ENCODE data around the gene FAM193A. TPM values are rescaled to one million over a fixed set of nuclear protein-coding genes. Genes with fewer than 3 reads are reported as not detected.
A peak's percentile ranks its signal among the peaks of the same experiment; 100 is the strongest.

Gene FAM193A
- total and polyA plus RNA-seq, 12 donors, result 7.5 to 20.6 (median 15.9) TPM

- DNase-seq (no peak), ATAC-seq (no peak)
- TF ChIP-seq, protein P1, sequence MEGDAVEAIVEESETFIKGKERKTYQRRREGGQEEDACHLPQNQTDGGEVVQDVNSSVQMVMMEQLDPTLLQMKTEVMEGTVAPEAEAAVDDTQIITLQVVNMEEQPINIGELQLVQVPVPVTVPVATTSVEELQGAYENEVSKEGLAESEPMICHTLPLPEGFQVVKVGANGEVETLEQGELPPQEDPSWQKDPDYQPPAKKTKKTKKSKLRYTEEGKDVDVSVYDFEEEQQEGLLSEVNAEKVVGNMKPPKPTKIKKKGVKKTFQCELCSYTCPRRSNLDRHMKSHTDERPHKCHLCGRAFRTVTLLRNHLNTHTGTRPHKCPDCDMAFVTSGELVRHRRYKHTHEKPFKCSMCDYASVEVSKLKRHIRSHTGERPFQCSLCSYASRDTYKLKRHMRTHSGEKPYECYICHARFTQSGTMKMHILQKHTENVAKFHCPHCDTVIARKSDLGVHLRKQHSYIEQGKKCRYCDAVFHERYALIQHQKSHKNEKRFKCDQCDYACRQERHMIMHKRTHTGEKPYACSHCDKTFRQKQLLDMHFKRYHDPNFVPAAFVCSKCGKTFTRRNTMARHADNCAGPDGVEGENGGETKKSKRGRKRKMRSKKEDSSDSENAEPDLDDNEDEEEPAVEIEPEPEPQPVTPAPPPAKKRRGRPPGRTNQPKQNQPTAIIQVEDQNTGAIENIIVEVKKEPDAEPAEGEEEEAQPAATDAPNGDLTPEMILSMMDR (IDR thresholded peaks at IDR 0.05), result no peak
- Histone ChIP-seq H3K4me1 (peaks cover 0 to 24% (median 13%) of the 10 kb centered on the region in 9 donors), H3K9me3 (no peaks in the 10 kb centered on the region), H3K36me3 (peaks cover 0 to 87% (median 47%) of the 10 kb centered on the region in 9 donors), H3K27ac (peak overlapping the region in 1 of 10 donors; percentile 10), H3K27me3 (no peaks in the 10 kb centered on the region), H3K4me3 (no peak overlapping the region)
- 90% methylated on average over 4 of the region's 4 CpGs for WGBS, 2 donors
- intact Hi-C loops (cut with DNase I), result no loop called here
Measured at GRCh38 chr4:2662598-2662997, 126.2 kb downstream of the FAM193A start.

- Histone ChIP-seq H3K36me3 (peaks cover 0 to 85% (median 43%) of the 10 kb centered on the region in 9 donors), H3K4me1 (peaks cover 0 to 29% (median 13%) of the 10 kb centered on the region in 9 donors), H3K27ac (peak overlapping the region in 1 of 10 donors; percentile 52), H3K9me3 (no peaks in the 10 kb centered on the region), H3K4me3 (no peak overlapping the region), H3K27me3 (no peaks in the 10 kb centered on the region)
- TF ChIP-seq, protein P1 (IDR thresholded peaks at IDR 0.05), result no peak
- ATAC-seq, result no peak
- WGBS, 2 donors, result 88 to 97% methylated on average over 2 of the region's 2 CpGs
- no peak for DNase-seq
- intact Hi-C loops (cut with DNase I), result no loop called here
Measured at GRCh38 chr4:2663275-2663674, 126.8 kb downstream of the FAM193A start.

DNA sequence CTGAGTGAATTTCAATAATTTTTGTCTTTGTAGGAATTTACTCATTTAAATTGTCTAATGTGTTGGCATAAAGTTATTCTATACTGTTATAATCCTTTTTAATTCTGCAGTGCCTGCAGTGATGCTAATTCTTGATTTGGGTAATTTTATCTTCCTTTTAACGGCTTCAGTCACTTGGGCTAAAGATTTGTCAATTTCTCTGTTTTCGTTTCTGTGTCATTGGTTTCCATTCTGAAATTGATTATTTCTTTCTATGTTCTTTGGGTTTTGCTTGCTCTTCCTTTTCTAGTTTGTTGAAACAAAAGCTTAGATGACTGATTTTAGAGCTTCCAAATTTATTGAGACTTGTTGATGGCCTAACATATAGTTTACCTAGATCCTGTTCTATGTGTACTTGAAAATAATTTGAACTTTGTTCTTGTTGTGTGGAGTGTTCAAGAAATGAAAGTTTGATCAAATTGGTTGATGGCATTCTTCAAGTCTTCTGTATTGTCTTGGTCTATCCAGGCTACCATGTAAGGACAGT is 130.3 kb downstream of the FAM193A start:
- Histone ChIP-seq H3K9me3 (no peaks in the 10 kb centered on the region), H3K27me3 (no peaks in the 10 kb centered on the region), H3K36me3 (peaks cover 0 to 84% (median 45%) of the 10 kb centered on the region in 9 donors), H3K4me3 (no peak overlapping the region), H3K27ac (peak overlapping the region in 1 of 10 donors; percentile 4), H3K4me1 (peaks cover 0 to 19% (median 7%) of the 10 kb centered on the region in 9 donors)
- WGBS, 2 donors, result 94 to 95% methylated on average over 2 of the region's 2 CpGs
- ATAC-seq (no peak), DNase-seq (no peak)
- intact Hi-C loops (cut with DNase I), result no loop called here
- TF ChIP-seq, protein P1 (IDR thresholded peaks at IDR 0.05), result no peak

DNA sequence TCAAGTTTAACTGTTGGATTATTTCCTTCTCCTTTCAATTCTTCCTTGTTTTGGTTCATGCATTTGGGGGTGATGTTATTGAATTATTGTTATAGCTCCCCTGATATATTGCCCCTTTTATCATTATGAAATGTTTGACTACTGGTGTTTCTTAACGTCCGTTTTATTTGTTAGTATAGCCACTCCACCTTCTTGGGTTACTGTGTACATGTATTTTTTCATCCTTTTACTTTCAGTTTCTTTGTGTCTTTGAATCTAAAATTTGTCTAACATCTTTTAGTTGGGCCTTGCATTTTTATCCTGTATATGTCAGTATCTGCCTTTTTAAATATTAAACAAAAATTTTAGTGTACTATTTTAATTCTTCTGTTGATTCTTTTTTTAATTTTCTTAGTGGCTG is 131.0 kb downstream of the FAM193A start:
- Histone ChIP-seq H3K9me3 (no peaks in the 10 kb centered on the region), H3K27me3 (no peaks in the 10 kb centered on the region), H3K4me1 (peaks cover 0 to 24% (median 7%) of the 10 kb centered on the region in 9 donors), H3K4me3 (peak overlapping the region in 1 of 10 donors; percentile 2), H3K36me3 (peaks cover 0 to 84% (median 52%) of the 10 kb centered on the region in 9 donors), H3K27ac (peak overlapping the region in 1 of 10 donors; percentile 4)
- ATAC-seq (no peak), DNase-seq (no peak)
- TF ChIP-seq, protein P1 (IDR thresholded peaks at IDR 0.05), result no peak
- 66 to 73% methylated on average over 2 of the region's 2 CpGs for WGBS, 2 donors
- intact Hi-C loops (cut with DNase I), result no loop called here

All from heart right ventricle (tissue), 16 donors.